Liver (tissue), 9 donors: ENCODE data around the gene LMTK3. TPM values are rescaled to one million over a fixed set of nuclear protein-coding genes. Genes with fewer than 3 reads are reported as not detected.

Experiments
- DNase-seq: peaks from one replicate; pipeline ENCODE4 v3.0.0-alpha.2; 2017; ENCODE audit warnings: low spot score
- H3K27ac ChIP-seq, 2 donors: one replicate each; pipeline ENCODE4 v1.7.0; 2013; ENCODE audit warnings: inconsistent platforms in 2 of 2, low read length in 2 of 2, control low read depth in 1 of 2, low read depth in 1 of 2, mild to moderate bottlenecking in 1 of 2
- H3K27me3 ChIP-seq, 4 donors: one replicate each; pipeline versions ENCODE4 v1.6.1 to v1.7.0; 2013; ENCODE audit warnings: low read length in 3 of 4, inconsistent platforms in 1 of 4, mild to moderate bottlenecking in 1 of 4, moderate library complexity in 1 of 4; ENCODE audit not compliant: control insufficient read depth in 4 of 4, insufficient read depth in 4 of 4
- H3K36me3 ChIP-seq, 4 donors: one replicate each; pipeline versions ENCODE4 v1.6.1 to v1.7.0; 2013; ENCODE audit warnings: low read length in 3 of 4, mild to moderate bottlenecking in 3 of 4, low read depth in 1 of 4, moderate library complexity in 1 of 4; ENCODE audit not compliant: control insufficient read depth in 4 of 4, insufficient read depth in 3 of 4
- H3K4me1 ChIP-seq, 4 donors: one replicate each; pipeline versions ENCODE4 v1.6.1 to v1.7.0; 2013; ENCODE audit warnings: low read length in 3 of 4, mild to moderate bottlenecking in 3 of 4, moderate library complexity in 1 of 4; ENCODE audit not compliant: control insufficient read depth in 4 of 4, insufficient read depth in 4 of 4
- H3K4me3 ChIP-seq, 3 donors: one replicate each; pipeline versions ENCODE4 v1.6.1 to v1.7.0; 2013; ENCODE audit warnings: low read length in 3 of 3, control low read depth in 1 of 3, low read depth in 1 of 3, mild to moderate bottlenecking in 1 of 3
- H3K9ac ChIP-seq, 2 donors: one replicate each; pipeline ENCODE4 v1.7.0; 2013; ENCODE audit warnings: low read length in 2 of 2, mild to moderate bottlenecking in 2 of 2, moderate library complexity in 2 of 2, control low read depth in 1 of 2, low read depth in 1 of 2
- H3K9me3 ChIP-seq, 4 donors: one replicate each; pipeline versions ENCODE4 v1.6.1 to v1.7.0; 2013; ENCODE audit warnings: low read length in 3 of 4; ENCODE audit not compliant: control insufficient read depth in 4 of 4
- ATF3 ChIP-seq: IDR thresholded peaks from 2 replicates; pipeline ENCODE4 v1.6.1; 2016; ENCODE audit warnings: antibody characterized with exemption
- CTCF ChIP-seq: fragments of 150-350 bp; IDR thresholded peaks from 2 replicates; pipeline ENCODE4 v1.5.1; 2017; ENCODE audit warnings: improper control_type of control experiment, low read depth, low read length; ENCODE audit not compliant: missing input control
- EGR1 ChIP-seq, 2 donors: IDR thresholded peaks; 2 replicates each; pipeline ENCODE4 v1.6.1; 2016 to 2018; ENCODE audit warnings: antibody characterized with exemption in 2 of 2, low read depth in 2 of 2
- FOXA1 ChIP-seq: IDR thresholded peaks from 2 replicates; pipeline ENCODE4 v1.6.1; 2016; ENCODE audit warnings: antibody characterized with exemption
- FOXA2 ChIP-seq: IDR thresholded peaks from 2 replicates; pipeline ENCODE4 v1.6.1; 2016; ENCODE audit warnings: antibody characterized with exemption
- HNF4G ChIP-seq: IDR thresholded peaks from 2 replicates; pipeline ENCODE4 v1.6.1; 2016; ENCODE audit warnings: antibody characterized with exemption
- MAX ChIP-seq: IDR thresholded peaks from 2 replicates; pipeline ENCODE4 v1.6.1; 2016; ENCODE audit warnings: antibody characterized with exemption
- RAD21 ChIP-seq, 2 donors: IDR thresholded peaks; 2 replicates each; pipeline ENCODE4 v1.6.1; 2016; ENCODE audit warnings: antibody characterized with exemption in 2 of 2, mild to moderate bottlenecking in 2 of 2
- REST ChIP-seq: IDR thresholded peaks from 2 replicates; pipeline ENCODE4 v1.6.1; 2016; ENCODE audit warnings: antibody characterized with exemption, mild to moderate bottlenecking
- RXRA ChIP-seq, 2 donors: IDR thresholded peaks; 2 replicates each; pipeline ENCODE4 v1.6.1; 2017 to 2018; ENCODE audit warnings: antibody characterized with exemption in 2 of 2, mild to moderate bottlenecking in 1 of 2
- TAF1 ChIP-seq: conservative IDR thresholded peaks from 2 replicates; pipeline ENCODE4 v1.6.1; 2016; ENCODE audit warnings: antibody characterized with exemption, mild to moderate bottlenecking
- YY1 ChIP-seq: IDR thresholded peaks from 2 replicates; pipeline ENCODE4 v1.6.1; 2016; ENCODE audit warnings: antibody characterized with exemption, mild to moderate bottlenecking
- ZBTB33 ChIP-seq: IDR thresholded peaks from 2 replicates; pipeline ENCODE4 v1.6.1; 2016; ENCODE audit warnings: antibody characterized with exemption
- WGBS: extraction: QIAGEN DNeasy Blood & Tissue Kit; methylation state at CpG from one replicate; pipeline ENCODE4 v1.1.7; 2013; 5-methylcytosine and 5-hydroxymethylcytosine counted together
- polyA plus RNA-seq, 2 donors: library from polyadenylated mRNA; stranded (reverse) in 1 of 2; unstranded in 1 of 2; fragments of 200-250 nt in 1 of 2; fragments of >200 nt in 1 of 2; fragmentation: Nextera tagmentation in 1 of 2; extraction: Ambion mirVana in 1 of 2; gene quantifications; one replicate each; pipeline versions ENCODE4 v1.2.1 to v1.2.3, GENCODE V29; 2013 to 2015
- total RNA-seq, 2 donors: library from RNA; depleted of rRNA; stranded (reverse); fragments of >200 nt; gene quantifications; one replicate each; pipeline ENCODE4 v1.2.3, GENCODE V29; 2014
- donor health status: healthy.
- donor health status: healthy.
- donor health status: healthy.
- donor health status: healthy.
- donor health status: healthy.

LMTK3 gene
- total and polyA plus RNA-seq, 4 donors = 0.08 TPM; not detected in 2

GRCh38 chr19:48524732-48525131 is 13.1 kb upstream of the LMTK3 start:
- no peak for DNase-seq
- no peaks in the 10 kb centered on the region for H3K4me1 ChIP-seq

More at GRCh38 chr19:48524732-48525131, 13.1 kb upstream of the LMTK3 start:
- no peak overlapping the region for H3K4me3 ChIP-seq
- H3K36me3 ChIP-seq = no peaks in the 10 kb centered on the region
- no peak overlapping the region for H3K9ac ChIP-seq
- peaks cover 7 to 16% (median 10%) of the 10 kb centered on the region in 4 donors for H3K9me3 ChIP-seq
- TF ChIP-seq FOXA1 (no peak), FOXA2 (no peak), YY1 (no peak), MAX (no peak), ZBTB33 (no peak), TAF1 (no peak), EGR1 (IDR thresholded peaks at IDR 0.05; ENCODE audit: low read depth in 2 of 2) (no peak), RAD21 (IDR thresholded peaks at IDR 0.05) (no peak), HNF4G (no peak), REST (no peak), RXRA (IDR thresholded peaks at IDR 0.05) (no peak), ATF3 (no peak), CTCF (no peak)
- H3K27ac ChIP-seq = no peak overlapping the region
- no peaks in the 10 kb centered on the region for H3K27me3 ChIP-seq
- 95% methylated on average over 5 of the region's 5 CpGs for WGBS
